ENCODE data around the gene MCM9. TPM values are rescaled to one million over a fixed set of nuclear protein-coding genes. Genes with fewer than 3 reads are reported as not detected.

Gene MCM9
- total and polyA plus RNA-seq, 4 donors = 2.8 to 19.1 (median 10.8) TPM

DNA sequence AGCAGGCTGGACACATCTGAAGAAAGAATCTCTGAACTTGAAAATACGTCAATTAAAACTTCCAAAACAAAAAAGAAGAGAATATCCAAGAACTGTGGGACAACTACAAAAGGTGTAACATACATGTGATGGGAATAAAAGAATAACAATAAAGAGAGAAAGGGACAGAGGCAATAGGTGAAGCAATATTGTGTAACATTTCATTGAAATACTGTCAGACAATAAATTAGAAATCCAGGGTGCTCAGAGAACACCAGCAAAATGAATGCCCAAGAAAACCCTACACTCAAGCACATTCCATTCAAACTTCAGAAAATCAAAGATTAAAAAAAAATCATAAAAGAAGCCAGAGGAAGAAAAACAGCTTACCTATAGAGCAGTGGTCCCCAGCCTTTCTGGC is 74.6 kb downstream of the MCM9 start:
- intact Hi-C loops (cut with DNase I) = no loop called here
- 97 to 99% methylated on average over 1 of the region's 1 CpG for WGBS, 2 donors
- Histone ChIP-seq H3K9me3 (ENCODE audit: control insufficient read depth, low read length) (no peaks in the 10 kb centered on the region), H3K27me3 (ENCODE audit: control insufficient read depth in 1 of 2, insufficient read depth in 2 of 2, low read length in 1 of 2) (no peaks in the 10 kb centered on the region), H3K27ac (ENCODE audit: low read depth in 1 of 2, low read length in 2 of 2) (no peak overlapping the region), H3K4me3 (ENCODE audit: low read length in 2 of 2) (no peak overlapping the region), H3K36me3 (ENCODE audit: control insufficient read depth in 1 of 2, insufficient read depth in 2 of 2, low read length in 1 of 2) (no peaks in the 10 kb centered on the region), H3K4me1 (ENCODE audit: control insufficient read depth in 1 of 2, insufficient read depth in 2 of 2, low read length in 2 of 2) (peaks cover 4 to 8% of the 10 kb centered on the region in 2 donors)
- DNase-seq (no peak), ATAC-seq (ENCODE audit: low FRiP score) (no peak)

DNA sequence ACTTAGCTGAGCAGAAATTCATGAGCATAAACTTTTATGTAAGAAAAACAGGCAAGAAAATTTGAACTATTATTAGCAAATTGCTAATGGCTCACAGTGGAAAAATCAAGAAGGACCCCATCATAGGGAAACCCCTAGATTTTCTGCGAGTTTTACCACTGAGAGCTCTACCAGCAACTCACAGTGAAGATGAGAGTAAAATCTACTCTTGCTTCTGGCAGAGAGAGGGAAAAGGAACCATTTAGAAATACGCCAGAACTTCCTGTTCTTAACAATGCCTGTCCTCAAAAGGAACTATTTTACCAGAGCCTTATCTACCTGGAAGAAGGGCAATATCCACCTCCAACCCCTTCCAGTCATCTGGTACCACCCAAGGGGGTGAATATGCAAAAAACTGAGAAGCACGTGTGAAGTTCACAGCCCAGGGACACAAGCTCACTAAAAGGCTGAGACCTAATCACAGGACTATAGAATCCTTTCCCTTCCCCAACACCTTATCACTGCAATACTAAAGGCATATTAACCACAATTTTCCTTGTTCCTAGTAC is 75.4 kb downstream of the MCM9 start:
- DNase-seq = no peak
- 71 to 72% methylated on average over 3 of the region's 3 CpGs for WGBS, 2 donors
- Histone ChIP-seq H3K4me3 (ENCODE audit: low read length in 2 of 2) (no peak overlapping the region), H3K9me3 (ENCODE audit: control insufficient read depth, low read length) (no peaks in the 10 kb centered on the region), H3K36me3 (ENCODE audit: control insufficient read depth in 1 of 2, insufficient read depth in 2 of 2, low read length in 1 of 2) (no peaks in the 10 kb centered on the region), H3K4me1 (ENCODE audit: control insufficient read depth in 1 of 2, insufficient read depth in 2 of 2, low read length in 2 of 2) (peaks cover 0 to 2% of the 10 kb centered on the region in 2 donors), H3K27me3 (ENCODE audit: control insufficient read depth in 1 of 2, insufficient read depth in 2 of 2, low read length in 1 of 2) (no peaks in the 10 kb centered on the region), H3K27ac (ENCODE audit: low read depth in 1 of 2, low read length in 2 of 2) (no peak overlapping the region)
- intact Hi-C loops (cut with DNase I) = no loop called here
- ATAC-seq (ENCODE audit: low FRiP score) = no peak

DNA sequence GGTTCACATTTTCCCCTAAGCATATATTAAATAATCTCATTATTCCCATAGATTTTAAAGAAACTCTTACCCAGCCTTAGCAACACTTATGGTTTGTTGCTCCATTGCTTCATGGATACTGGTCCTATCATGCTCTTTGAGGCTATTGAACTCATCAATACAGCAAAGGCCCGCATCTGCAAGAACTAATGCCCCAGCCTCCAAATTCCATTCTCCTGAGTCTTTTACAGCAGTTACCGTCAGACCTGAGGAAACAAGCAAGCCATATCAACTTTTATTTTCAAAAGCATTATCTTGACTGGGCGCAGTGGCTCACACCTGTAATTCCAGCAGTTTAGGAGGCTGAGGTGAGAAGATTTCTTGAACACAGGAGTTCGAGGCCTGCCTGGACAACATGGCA is 78.7 kb downstream of the MCM9 start:
- intact Hi-C loops (cut with DNase I) = no loop called here
- H3K27me3 ChIP-seq (ENCODE audit: control insufficient read depth in 1 of 2, insufficient read depth in 2 of 2, low read length in 1 of 2) = no peaks in the 10 kb centered on the region
- H3K4me1 ChIP-seq (ENCODE audit: control insufficient read depth in 1 of 2, insufficient read depth in 2 of 2, low read length in 2 of 2) = no peaks in the 10 kb centered on the region
- DNase-seq (no peak), ATAC-seq (ENCODE audit: low FRiP score) (no peak)
- H3K27ac ChIP-seq (ENCODE audit: low read depth in 1 of 2, low read length in 2 of 2) = no peak overlapping the region
- 86 to 91% methylated on average over 4 of the region's 4 CpGs for WGBS, 2 donors
- no peaks in the 10 kb centered on the region for H3K36me3 ChIP-seq (ENCODE audit: control insufficient read depth in 1 of 2, insufficient read depth in 2 of 2, low read length in 1 of 2)
- no peak overlapping the region for H3K4me3 ChIP-seq (ENCODE audit: low read length in 2 of 2)
- no peaks in the 10 kb centered on the region for H3K9me3 ChIP-seq (ENCODE audit: control insufficient read depth, low read length)

DNA sequence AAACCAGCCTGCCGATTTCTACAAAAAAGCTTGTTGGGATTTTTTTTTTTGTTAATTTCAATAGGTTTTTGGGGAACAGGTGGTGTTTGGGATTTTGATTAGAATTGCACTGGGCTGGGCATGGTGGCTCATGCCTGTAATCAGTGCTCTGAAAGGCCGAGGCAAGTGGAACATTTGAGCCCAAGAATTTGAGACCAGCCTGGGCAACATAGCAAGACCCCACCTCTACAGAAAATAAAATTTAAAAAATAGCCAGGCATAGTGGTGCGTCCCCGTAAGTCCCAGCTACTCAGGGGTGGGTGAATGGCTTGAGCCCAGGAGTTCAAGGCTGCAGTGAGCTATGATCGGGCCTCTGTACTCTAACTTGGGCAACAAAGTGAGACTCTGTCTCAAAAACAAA is 81.6 kb downstream of the MCM9 start:
- no peak overlapping the region for H3K27ac ChIP-seq (ENCODE audit: low read depth in 1 of 2, low read length in 2 of 2)
- no peaks in the 10 kb centered on the region for H3K27me3 ChIP-seq (ENCODE audit: control insufficient read depth in 1 of 2, insufficient read depth in 2 of 2, low read length in 1 of 2)
- 96 to 98% methylated on average over 5 of the region's 5 CpGs for WGBS, 2 donors
- H3K4me3 ChIP-seq (ENCODE audit: low read length in 2 of 2) = no peak overlapping the region
- DNase-seq (no peak), ATAC-seq (ENCODE audit: low FRiP score) (no peak)
- no peaks in the 10 kb centered on the region for H3K36me3 ChIP-seq (ENCODE audit: control insufficient read depth in 1 of 2, insufficient read depth in 2 of 2, low read length in 1 of 2)
- H3K4me1 ChIP-seq (ENCODE audit: control insufficient read depth in 1 of 2, insufficient read depth in 2 of 2, low read length in 2 of 2) = no peaks in the 10 kb centered on the region
- no peaks in the 10 kb centered on the region for H3K9me3 ChIP-seq (ENCODE audit: control insufficient read depth, low read length)
- intact Hi-C loops (cut with DNase I) = no loop called here

DNA sequence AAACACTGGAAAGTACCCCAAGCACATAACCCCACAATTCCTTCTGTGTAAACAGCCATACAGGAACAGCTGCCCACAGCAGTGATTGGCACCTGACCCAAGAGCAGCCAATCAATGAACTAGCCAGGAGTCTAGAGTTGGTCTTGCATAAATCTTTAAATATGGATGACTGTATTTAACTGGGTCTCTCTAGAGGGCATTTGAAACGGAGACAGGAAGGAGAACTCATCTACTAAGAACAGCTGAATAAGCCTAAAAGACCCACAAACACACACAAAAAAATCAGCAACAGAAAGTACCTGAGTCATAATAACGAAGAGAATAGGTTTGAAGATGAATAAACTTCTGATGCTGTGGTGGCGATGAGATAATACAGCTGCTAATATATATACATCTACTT is 90.0 kb downstream of the MCM9 start:
- intact Hi-C loops (cut with DNase I) = no loop called here
- WGBS, 2 donors = 97% methylated on average over 3 of the region's 3 CpGs
- DNase-seq = no peak
- H3K27ac ChIP-seq (ENCODE audit: low read depth in 1 of 2, low read length in 2 of 2) = no peak overlapping the region
- no peak overlapping the region for H3K4me3 ChIP-seq (ENCODE audit: low read length in 2 of 2)
- no peak for ATAC-seq (ENCODE audit: low FRiP score)
- H3K4me1 ChIP-seq (ENCODE audit: control insufficient read depth in 1 of 2, insufficient read depth in 2 of 2, low read length in 2 of 2) = no peaks in the 10 kb centered on the region
- no peaks in the 10 kb centered on the region for H3K27me3 ChIP-seq (ENCODE audit: control insufficient read depth in 1 of 2, insufficient read depth in 2 of 2, low read length in 1 of 2)
- no peaks in the 10 kb centered on the region for H3K36me3 ChIP-seq (ENCODE audit: control insufficient read depth in 1 of 2, insufficient read depth in 2 of 2, low read length in 1 of 2)
- H3K9me3 ChIP-seq (ENCODE audit: control insufficient read depth, low read length) = peaks cover 2% of the 10 kb centered on the region

DNA sequence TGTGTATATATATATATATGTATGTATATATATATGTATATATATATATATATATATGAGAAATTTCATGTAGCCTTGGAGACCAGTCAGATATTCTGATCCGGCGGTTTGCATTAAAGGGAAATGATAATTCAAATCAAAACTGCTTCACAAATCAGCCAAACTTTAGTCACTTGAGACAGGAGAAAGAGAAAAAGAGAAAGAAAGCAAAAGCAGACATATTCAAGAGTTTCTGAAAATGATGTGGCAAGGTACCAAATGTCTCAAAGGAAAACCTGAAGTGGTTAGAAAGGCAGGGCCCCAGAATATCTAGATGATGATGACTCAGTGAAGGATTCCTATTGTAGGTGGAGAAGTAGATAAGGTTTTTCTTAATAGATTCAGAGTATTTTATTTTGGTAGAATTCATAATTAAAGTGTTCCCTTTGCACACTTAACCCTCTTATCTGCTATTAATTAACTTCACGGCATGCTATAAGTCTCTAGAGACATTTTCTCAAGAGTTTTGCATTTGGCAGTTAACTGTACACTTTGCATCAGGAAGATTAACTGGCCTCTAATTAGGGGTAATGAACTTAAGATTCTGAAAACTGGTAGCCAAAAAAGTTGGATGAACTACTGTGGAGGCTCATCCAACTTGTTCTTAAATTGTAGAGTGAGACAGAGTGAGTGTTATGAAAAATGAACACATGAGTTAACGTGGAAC is 91.1 kb downstream of the MCM9 start:
- Histone ChIP-seq H3K4me1 (ENCODE audit: control insufficient read depth in 1 of 2, insufficient read depth in 2 of 2, low read length in 2 of 2) (no peaks in the 10 kb centered on the region), H3K27ac (ENCODE audit: low read depth in 1 of 2, low read length in 2 of 2) (no peak overlapping the region), H3K9me3 (ENCODE audit: control insufficient read depth, low read length) (peaks cover 2% of the 10 kb centered on the region), H3K4me3 (ENCODE audit: low read length in 2 of 2) (no peak overlapping the region), H3K27me3 (ENCODE audit: control insufficient read depth in 1 of 2, insufficient read depth in 2 of 2, low read length in 1 of 2) (no peaks in the 10 kb centered on the region), H3K36me3 (ENCODE audit: control insufficient read depth in 1 of 2, insufficient read depth in 2 of 2, low read length in 1 of 2) (no peaks in the 10 kb centered on the region)
- ATAC-seq (ENCODE audit: low FRiP score) (no peak), DNase-seq (no peak)
- intact Hi-C loops (cut with DNase I) = no loop called here
- 91 to 92% methylated on average over 4 of the region's 4 CpGs for WGBS, 2 donors

DNA sequence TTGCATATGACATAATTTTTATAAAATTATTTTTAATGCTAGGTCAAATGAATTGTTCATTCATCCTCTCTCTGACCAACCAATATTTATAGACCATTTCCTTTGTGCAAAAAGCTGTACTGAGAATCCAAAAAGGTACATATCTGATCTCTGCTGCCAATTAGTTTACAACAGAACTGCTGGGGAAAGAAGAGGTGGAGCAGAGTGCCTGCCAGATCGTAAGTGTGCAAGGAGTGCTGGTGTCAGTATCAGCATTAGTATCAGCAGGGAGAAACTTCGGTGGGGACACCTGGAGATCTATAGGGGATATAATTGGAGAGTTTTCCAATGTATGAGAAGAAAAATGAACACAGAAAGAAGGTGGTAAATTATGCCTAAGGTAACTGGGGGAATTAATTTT is 104.3 kb downstream of the MCM9 start:
- Histone ChIP-seq H3K27ac (ENCODE audit: low read depth in 1 of 2, low read length in 2 of 2) (no peak overlapping the region), H3K36me3 (ENCODE audit: control insufficient read depth in 1 of 2, insufficient read depth in 2 of 2, low read length in 1 of 2) (peaks cover 5 to 7% of the 10 kb centered on the region in 2 donors), H3K27me3 (ENCODE audit: control insufficient read depth in 1 of 2, insufficient read depth in 2 of 2, low read length in 1 of 2) (no peaks in the 10 kb centered on the region), H3K4me1 (ENCODE audit: control insufficient read depth in 1 of 2, insufficient read depth in 2 of 2, low read length in 2 of 2) (no peaks in the 10 kb centered on the region), H3K4me3 (ENCODE audit: low read length in 2 of 2) (no peak overlapping the region), H3K9me3 (ENCODE audit: control insufficient read depth, low read length) (no peaks in the 10 kb centered on the region)
- DNase-seq (no peak), ATAC-seq (ENCODE audit: low FRiP score) (no peak)
- WGBS, 2 donors = 78 to 83% methylated on average over 2 of the region's 2 CpGs
- intact Hi-C loops (cut with DNase I) = no loop called here

DNA sequence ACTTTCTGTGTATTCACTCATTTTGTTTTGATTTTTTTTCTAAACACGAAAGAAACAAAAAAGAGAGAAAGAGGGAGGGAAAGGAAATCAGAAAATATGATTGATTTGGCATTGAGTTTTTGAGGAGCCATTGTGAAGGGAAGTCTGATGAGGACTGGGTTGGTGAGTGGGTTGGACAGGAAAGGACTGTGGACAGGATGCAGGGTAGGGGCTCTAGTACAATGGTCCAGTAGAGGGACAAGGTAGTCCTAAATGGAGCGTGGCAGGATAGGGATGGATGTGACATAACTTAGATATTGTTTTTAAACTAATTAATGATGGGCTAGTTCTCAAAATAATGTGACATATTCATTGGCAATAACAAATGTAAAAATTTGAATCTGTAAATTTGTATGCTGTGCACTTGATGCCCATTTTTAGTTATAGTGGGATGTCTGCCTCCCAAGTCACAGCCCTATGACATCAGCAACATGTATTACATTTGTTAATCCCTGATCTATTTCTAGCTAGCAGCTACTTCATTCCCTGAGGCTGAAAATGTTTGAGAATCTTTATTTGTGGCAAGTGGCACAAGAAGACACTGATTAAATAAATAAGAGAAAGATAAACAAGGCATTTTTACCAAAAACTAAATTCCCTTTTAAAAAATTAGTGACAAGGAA is 105.0 kb downstream of the MCM9 start:
- H3K27me3 ChIP-seq (ENCODE audit: control insufficient read depth in 1 of 2, insufficient read depth in 2 of 2, low read length in 1 of 2) = no peaks in the 10 kb centered on the region
- H3K4me1 ChIP-seq (ENCODE audit: control insufficient read depth in 1 of 2, insufficient read depth in 2 of 2, low read length in 2 of 2) = no peaks in the 10 kb centered on the region
- intact Hi-C loops (cut with DNase I) = no loop called here
- DNase-seq (no peak), ATAC-seq (ENCODE audit: low FRiP score) (no peak)
- peaks cover 7 to 11% of the 10 kb centered on the region in 2 donors for H3K36me3 ChIP-seq (ENCODE audit: control insufficient read depth in 1 of 2, insufficient read depth in 2 of 2, low read length in 1 of 2)
- H3K9me3 ChIP-seq (ENCODE audit: control insufficient read depth, low read length) = no peaks in the 10 kb centered on the region
- H3K4me3 ChIP-seq (ENCODE audit: low read length in 2 of 2) = no peak overlapping the region
- H3K27ac ChIP-seq (ENCODE audit: low read depth in 1 of 2, low read length in 2 of 2) = no peak overlapping the region
- WGBS, 2 donors = 80 to 94% methylated on average over 2 of the region's 2 CpGs

DNA sequence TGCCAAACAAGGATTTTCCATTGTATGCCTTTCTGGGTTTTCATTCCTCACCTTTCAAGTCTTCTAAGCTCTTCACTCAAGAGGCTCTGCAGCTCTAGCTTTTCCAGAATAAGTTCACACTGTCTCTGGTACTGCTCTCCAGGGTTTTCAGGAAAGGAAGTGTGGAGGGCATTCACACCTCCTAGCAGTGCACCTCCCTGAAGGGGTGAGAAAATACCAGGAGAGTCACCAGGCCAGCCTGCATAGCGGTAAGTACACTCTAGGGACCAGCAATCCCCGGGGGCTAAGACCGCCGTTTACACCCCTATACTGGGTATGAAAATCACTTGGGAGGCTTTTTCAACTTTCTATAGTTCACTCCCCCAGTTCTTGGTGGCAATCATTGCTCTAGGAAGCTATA is 108.9 kb downstream of the MCM9 start:
- Histone ChIP-seq H3K4me3 (ENCODE audit: low read length in 2 of 2) (no peak overlapping the region), H3K27me3 (ENCODE audit: control insufficient read depth in 1 of 2, insufficient read depth in 2 of 2, low read length in 1 of 2) (no peaks in the 10 kb centered on the region), H3K9me3 (ENCODE audit: control insufficient read depth, low read length) (no peaks in the 10 kb centered on the region), H3K36me3 (ENCODE audit: control insufficient read depth in 1 of 2, insufficient read depth in 2 of 2, low read length in 1 of 2) (peaks cover 7 to 13% of the 10 kb centered on the region in 2 donors), H3K4me1 (ENCODE audit: control insufficient read depth in 1 of 2, insufficient read depth in 2 of 2, low read length in 2 of 2) (no peaks in the 10 kb centered on the region), H3K27ac (ENCODE audit: low read depth in 1 of 2, low read length in 2 of 2) (no peak overlapping the region)
- WGBS, 2 donors = 92 to 94% methylated on average over 4 of the region's 4 CpGs
- DNase-seq (no peak), ATAC-seq (ENCODE audit: low FRiP score) (no peak)
- intact Hi-C loops (cut with DNase I) = no loop called here

Measured in aorta (tissue), 5 donors.